ENCODE results near the gene EPGN.

DNA sequence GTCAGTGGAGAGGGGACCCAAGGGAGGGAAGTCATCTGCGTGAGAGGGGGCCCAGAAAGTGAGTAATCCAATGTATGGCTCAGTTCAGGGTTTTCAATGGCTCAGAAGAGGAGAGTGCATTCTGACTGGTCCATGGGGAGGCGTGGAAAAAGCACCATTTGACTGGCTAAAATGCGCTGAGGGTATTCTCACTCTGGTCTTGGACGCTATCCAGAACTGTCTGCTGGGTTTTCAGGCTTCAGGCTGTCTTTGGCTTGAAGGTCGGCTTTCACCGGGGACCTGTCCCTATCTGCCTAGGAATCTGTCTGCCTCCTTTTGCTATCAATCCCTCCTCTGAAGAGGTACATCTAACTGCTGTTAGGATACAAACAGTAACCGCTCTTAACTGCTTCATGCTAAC, 26.4 kb downstream of the EPGN start:
- TF ChIP-seq, protein P1, sequence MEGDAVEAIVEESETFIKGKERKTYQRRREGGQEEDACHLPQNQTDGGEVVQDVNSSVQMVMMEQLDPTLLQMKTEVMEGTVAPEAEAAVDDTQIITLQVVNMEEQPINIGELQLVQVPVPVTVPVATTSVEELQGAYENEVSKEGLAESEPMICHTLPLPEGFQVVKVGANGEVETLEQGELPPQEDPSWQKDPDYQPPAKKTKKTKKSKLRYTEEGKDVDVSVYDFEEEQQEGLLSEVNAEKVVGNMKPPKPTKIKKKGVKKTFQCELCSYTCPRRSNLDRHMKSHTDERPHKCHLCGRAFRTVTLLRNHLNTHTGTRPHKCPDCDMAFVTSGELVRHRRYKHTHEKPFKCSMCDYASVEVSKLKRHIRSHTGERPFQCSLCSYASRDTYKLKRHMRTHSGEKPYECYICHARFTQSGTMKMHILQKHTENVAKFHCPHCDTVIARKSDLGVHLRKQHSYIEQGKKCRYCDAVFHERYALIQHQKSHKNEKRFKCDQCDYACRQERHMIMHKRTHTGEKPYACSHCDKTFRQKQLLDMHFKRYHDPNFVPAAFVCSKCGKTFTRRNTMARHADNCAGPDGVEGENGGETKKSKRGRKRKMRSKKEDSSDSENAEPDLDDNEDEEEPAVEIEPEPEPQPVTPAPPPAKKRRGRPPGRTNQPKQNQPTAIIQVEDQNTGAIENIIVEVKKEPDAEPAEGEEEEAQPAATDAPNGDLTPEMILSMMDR (IDR thresholded peaks at IDR 0.05): no peak
- TF ChIP-seq POLR2A (IDR thresholded peaks at IDR 0.05) (no peak), POLR2AphosphoS5 (IDR thresholded peaks at IDR 0.05; ENCODE audit: insufficient read depth in 1 of 2, low read depth in 1 of 2) (no peak)

Measured in vagina (tissue), 2 donors.